H1 (cell line): Measurements from ENCODE around the gene LY6G6D. TPM values are rescaled to one million over a fixed set of nuclear protein-coding genes. Genes with fewer than 3 reads are reported as not detected.

Source experiments
- CTCF ChIA-PET: fragments of 300-600 bp; sonication (Branson Sonifier 250); formaldehyde crosslinking; loops from one replicate; lab custom pipeline; 2021; ENCODE audit not compliant: partially characterized antibody; lab: Charles Lee
- POLR2A ChIA-PET: fragments of 300-600 bp; sonication (Branson Sonifier 250); formaldehyde crosslinking; loops from one replicate; lab custom pipeline; 2021; ENCODE audit warnings: inconsistent platforms; ENCODE audit not compliant: partially characterized antibody; lab: Charles Lee
- DNase-seq, 2 experiments: peaks; one replicate each; pipeline versions ENCODE4 v3.0.0 to v3.0.0-alpha.2; 2010 to 2022; ENCODE audit warnings: low spot score in 2 of 2, low read depth in 1 of 2, mixed read lengths in 1 of 2
- FAIRE-seq: peaks from 2 replicates; lab custom pipeline; 2011; peaks lifted over from hg19 to GRCh38; lab: Jason Lieb, UNC
- H2AFZ ChIP-seq: 2 replicates; pipeline ENCODE4 v1.8.1; 2012; ENCODE audit warnings: low read length, inconsistent platforms
- H2AK5ac ChIP-seq: 2 replicates; pipeline ENCODE4 v1.6.1; 2013; ENCODE audit warnings: low read depth, low read length
- H2BK120ac ChIP-seq: replicated peaks from 2 replicates; pipeline ENCODE3; 2013; ENCODE audit warnings: low read depth, low read length, inconsistent platforms
- H2BK12ac ChIP-seq: 2 replicates; pipeline ENCODE4 v1.6.1; 2013; ENCODE audit warnings: low read depth, low read length
- H2BK15ac ChIP-seq: 2 replicates; pipeline ENCODE4 v1.6.1; 2013; ENCODE audit warnings: low read length
- H2BK20ac ChIP-seq: 2 replicates; pipeline ENCODE4 v1.6.1; 2013; ENCODE audit warnings: low read length
- H2BK5ac ChIP-seq: 2 replicates; pipeline ENCODE4 v1.6.1; 2013; ENCODE audit warnings: low read depth, low read length
- H3K14ac ChIP-seq: 2 replicates; pipeline ENCODE4 v1.6.1; 2013; ENCODE audit warnings: inconsistent platforms; ENCODE audit not compliant: insufficient read length
- H3K18ac ChIP-seq: 2 replicates; pipeline ENCODE4 v1.6.1; 2013; ENCODE audit warnings: low read length; ENCODE audit errors: extremely low read depth
- H3K23ac ChIP-seq: 2 replicates; pipeline ENCODE4 v1.6.1; 2013; ENCODE audit warnings: inconsistent platforms; ENCODE audit not compliant: insufficient read length
- H3K23me2 ChIP-seq: 2 replicates; pipeline ENCODE4 v1.6.1; 2013; ENCODE audit warnings: low read depth, low read length
- H3K27ac ChIP-seq: 2 replicates; pipeline ENCODE4 v1.6.1; 2011; ENCODE audit warnings: low read depth, low read length, inconsistent platforms
- H3K27me3 ChIP-seq, 4 experiments: replicated peaks in 1 of 4; 1 replicate in 1 of 4; 2 replicates in 3 of 4; pipeline versions ENCODE4 v1.6.1 to v1.8.1; 2011 to 2013; ENCODE audit warnings: low read length in 3 of 4, mild to moderate bottlenecking in 3 of 4, inconsistent platforms in 2 of 4, mixed read lengths in 2 of 4, moderate library complexity in 1 of 4; ENCODE audit not compliant: control insufficient read depth in 3 of 4, insufficient read depth in 3 of 4; ENCODE audit errors: extremely low read depth in 1 of 4
- H3K36me3 ChIP-seq, 4 experiments: 2 replicates each; pipeline versions ENCODE4 v1.6.1 to v1.8.1; 2011 to 2013; ENCODE audit warnings: mild to moderate bottlenecking in 4 of 4, low read length in 3 of 4, moderate library complexity in 2 of 4, control low read depth in 1 of 4, inconsistent platforms in 1 of 4; ENCODE audit not compliant: insufficient read depth in 4 of 4, control insufficient read depth in 2 of 4
- H3K4ac ChIP-seq: replicated peaks from 2 replicates; pipeline ENCODE3; 2013; ENCODE audit warnings: low read length, low read depth, mixed read lengths, inconsistent platforms; ENCODE audit not compliant: insufficient read length
- H3K4me1 ChIP-seq, 4 experiments: replicated peaks in 1 of 4; 1 replicate in 1 of 4; 2 replicates in 3 of 4; pipeline versions ENCODE4 v1.6.1 to v1.8.1; 2011 to 2013; ENCODE audit warnings: low read length in 3 of 4, inconsistent platforms in 2 of 4, mixed read lengths in 1 of 4; ENCODE audit not compliant: insufficient read depth in 4 of 4, control insufficient read depth in 3 of 4
- H3K4me2 ChIP-seq, 2 experiments: 2 replicates each; pipeline versions ENCODE4 v1.6.1 to v1.8.1; 2011 to 2013; ENCODE audit warnings: low read depth in 2 of 2, low read length in 2 of 2, control low read depth in 1 of 2, inconsistent platforms in 1 of 2, mild to moderate bottlenecking in 1 of 2; ENCODE audit not compliant: insufficient read depth in 1 of 2
- H3K4me3 ChIP-seq, 4 experiments: fragments of 200-600, 300-600 bp in 1 of 4; sonication (generic), shearing (Covaris generic), sonication (Bioruptor Twin) in 1 of 4; 2 replicates each; pipeline versions ENCODE4 v1.5.1 to v1.8.1; 2011 to 2016; ENCODE audit warnings: low read length in 4 of 4, low read depth in 3 of 4, control low read depth in 2 of 4, inconsistent platforms in 2 of 4, mild to moderate bottlenecking in 2 of 4, mixed read lengths in 1 of 4, moderate library complexity in 1 of 4; ENCODE audit not compliant: insufficient read depth in 2 of 4; ENCODE audit errors: extremely low read depth in 1 of 4
- H3K56ac ChIP-seq: replicated peaks from 2 replicates; pipeline ENCODE3; 2013; ENCODE audit warnings: low read depth, mild to moderate bottlenecking, mixed read lengths, low read length, inconsistent platforms; ENCODE audit not compliant: insufficient read length
- H3K79me1 ChIP-seq: 2 replicates; pipeline ENCODE4 v1.6.1; 2013; ENCODE audit warnings: low read depth, low read length, control low read depth
- H3K79me2 ChIP-seq, 2 experiments: 2 replicates each; pipeline versions ENCODE4 v1.6.1 to v1.8.1; 2012 to 2013; ENCODE audit warnings: low read length in 2 of 2, mild to moderate bottlenecking in 2 of 2, inconsistent platforms in 1 of 2; ENCODE audit not compliant: insufficient read depth in 2 of 2, control insufficient read depth in 1 of 2
- H3K9ac ChIP-seq, 4 experiments: replicated peaks in 1 of 4; 1 replicate in 1 of 4; 2 replicates in 3 of 4; pipeline versions ENCODE4 v1.6.1 to v1.8.1; 2011 to 2013; ENCODE audit warnings: low read depth in 3 of 4, low read length in 3 of 4, control low read depth in 2 of 4, mild to moderate bottlenecking in 2 of 4, moderate library complexity in 2 of 4, inconsistent platforms in 1 of 4; ENCODE audit errors: extremely low read depth in 1 of 4
- H3K9me3 ChIP-seq, 2 experiments: 2 replicates each; pipeline versions ENCODE4 v1.6.1 to v1.8.1; 2012 to 2013; ENCODE audit warnings: mild to moderate bottlenecking in 2 of 2, moderate library complexity in 2 of 2, control low read depth in 1 of 2, inconsistent platforms in 1 of 2, low read depth in 1 of 2, low read length in 1 of 2, mixed read lengths in 1 of 2; ENCODE audit not compliant: insufficient read depth in 2 of 2
- H4K20me1 ChIP-seq, 2 experiments: replicated peaks in 1 of 2; 2 replicates each; pipeline versions ENCODE3 to v1.8.1; 2011 to 2013; ENCODE audit warnings: inconsistent platforms in 2 of 2, low read length in 2 of 2, mild to moderate bottlenecking in 1 of 2; ENCODE audit not compliant: insufficient read depth in 2 of 2, control insufficient read depth in 1 of 2
- H4K5ac ChIP-seq: 2 replicates; pipeline ENCODE4 v1.6.1; 2013; ENCODE audit warnings: low read length, low read depth, mixed read lengths, inconsistent platforms; ENCODE audit not compliant: insufficient read length
- H4K8ac ChIP-seq: 2 replicates; pipeline ENCODE4 v1.8.0; 2013; ENCODE audit warnings: mild to moderate bottlenecking, moderate library complexity, low read length, inconsistent platforms; ENCODE audit not compliant: insufficient read depth; ENCODE audit errors: extremely low read depth
- H4K91ac ChIP-seq: replicated peaks from 2 replicates; pipeline ENCODE3; 2013; ENCODE audit warnings: low read length, mixed read lengths, inconsistent platforms; ENCODE audit not compliant: insufficient read length
- FOSL1 ChIP-seq: IDR thresholded peaks from 2 replicates; pipeline ENCODE4 v1.6.1; 2011; ENCODE audit warnings: mild to moderate bottlenecking, low read depth, low read length, moderate library complexity; ENCODE audit not compliant: insufficient read depth
- TEAD4 ChIP-seq: IDR thresholded peaks from 2 replicates; pipeline ENCODE4 v1.6.1; 2012; ENCODE audit warnings: low read depth, low read length, inconsistent platforms, mixed read lengths
- WGBS, 2 experiments: shearing (Covaris generic) in 1 of 2; methylation state at CpG; one replicate each; pipeline versions ENCODE4 v1.1.6 to v1.1.7; 2013 to 2015; ENCODE audit warnings: low lambda C conversion rate in 2 of 2, mixed read lengths in 2 of 2, inconsistent platforms in 1 of 2, low coverage in 1 of 2, missing lambda C conversion rate in 1 of 2; ENCODE audit not compliant: insufficient replicate concordance in 2 of 2, insufficient coverage in 1 of 2, insufficient read length in 1 of 2; ENCODE audit errors: extremely low coverage in 1 of 2, missing lambda C conversion rate in 1 of 2; 5-methylcytosine and 5-hydroxymethylcytosine counted together
- long read RNA-seq, 2 experiments: library from RNA in 1 of 2; library from capped mRNA in 1 of 2; stranded (forward); transcript quantifications; one replicate each; pipeline ENCODE4 v2.0.0, GENCODE V29; 2021; ENCODE audit warnings: inconsistent platforms in 1 of 2
- polyA minus RNA-seq, 3 experiments: library from RNA; depleted of rRNA, polyadenylated mRNA; stranded (reverse); fragments of >200 nt; gene quantifications; 1 replicate in 2 of 3; 2 replicates in 1 of 3; pipeline ENCODE4 v1.2.3, GENCODE V29; 2011
- polyA plus RNA-seq, 7 experiments: library from polyadenylated mRNA; depleted of rRNA in 3 of 7; stranded (reverse) in 5 of 7; unstranded in 2 of 7; fragments of >200 nt in 5 of 7; fragments of 200-250 nt in 2 of 7; gene quantifications; 1 replicate in 5 of 7; 2 replicates in 1 of 7; 4 replicates in 1 of 7; pipeline versions ENCODE4 v1.2.1 to v1.2.3, GENCODE V29; 2011 to 2013; ENCODE audit warnings: missing spikeins in 2 of 7, mixed read lengths in 2 of 7
- total RNA-seq: library from RNA; stranded (reverse); fragmentation: NEBNext Ultra II Directional; extraction: Animal tissue kit (Norgen Biotek cat#: 25700); gene quantifications from 2 replicates; pipeline ENCODE4 v1.2.1, GENCODE V29; 2021

The LY6G6D gene
- not detected in 2 replicates for total RNA-seq
- polyA plus RNA-seq (2011; rRNA removed): 0.74 and 1.8 TPM in 2 replicates
- 2.0 TPM for polyA plus RNA-seq (2011; cell fraction: cytosol; rRNA removed)
- not detected for polyA plus RNA-seq (2011; cell fraction: nucleus; rRNA removed)
- polyA plus RNA-seq (2012, experiment 1 of 2): 0.81 to 1.8 TPM (median 0.88 TPM) in 3 of 4 replicates, not detected in the other
- not detected for polyA plus RNA-seq (2012, experiment 2 of 2)
- not detected for polyA plus RNA-seq (2013, experiment 1 of 2)
- polyA plus RNA-seq (2013, experiment 2 of 2): 0.44 TPM
- polyA minus RNA-seq (2011; rRNA and poly(A)+ RNA removed): 0.82 TPM in 1 of 2 replicates, not detected in the other
- polyA minus RNA-seq (2011; cell fraction: cytosol; rRNA and poly(A)+ RNA removed): not detected
- not detected for polyA minus RNA-seq (2011; cell fraction: nucleus; rRNA and poly(A)+ RNA removed)
- long read RNA-seq, experiment 1, partial matches to known transcripts: 1 of 1 reads
- long read RNA-seq, experiment 1, other reads (novel, unspliced or antisense): 0 of 1 reads
- long read RNA-seq, experiment 2: 0 reads

- peak within 1 kb of the TSS; percentile 70; the same call in 1 of the 2 replicates for H4K8ac ChIP-seq
- H4K5ac ChIP-seq: peak within 1 kb of the TSS; percentile 38
- FAIRE-seq (no peak), DNase-seq (no peak)
- no peak within 1 kb of the TSS for H3K14ac ChIP-seq
- H2AK5ac ChIP-seq: no peak within 1 kb of the TSS
- H3K23ac ChIP-seq: no peak within 1 kb of the TSS
- no peaks in the 10 kb centered on the region for H3K9me3 ChIP-seq
- peaks cover 11 to 32% (median 27%) of the 10 kb centered on the region in 4 experiments for H3K4me1 ChIP-seq
- H2BK20ac ChIP-seq: peak within 1 kb of the TSS; percentile 80; the same call in 1 of the 2 replicates
- H3K79me1 ChIP-seq: no peaks in the 10 kb centered on the region
- WGBS, 2 experiments: 81% methylated on average over 15 of the region's 16 CpGs; no CpG with 5 or more reads in 1 of the 2 experiments
- no peak within 1 kb of the TSS for H3K9ac ChIP-seq
- peak within 1 kb of the TSS; percentile 95; the same call in 1 of the 2 replicates for H2BK15ac ChIP-seq
- CTCF ChIA-PET: interaction anchor here (0.5 to 5.7 kb wide), 19 partner anchors 8 to 1840 kb away, joined by 3 to 39 read pairs (median 4); partner anchors contain the start of genes BAG6, C6orf47, DDAH2 and LSM2
- H3K79me2 ChIP-seq: no peaks in the 10 kb centered on the region
- POLR2A ChIA-PET: interaction anchor here (0.5 to 4.7 kb wide), 16 partner anchors 9 to 158 kb away, joined by 3 to 36 read pairs (median 4); partner anchors contain the start of genes ABHD16A, C6orf47, CSNK2B and DDAH2
- 0 out of 2 replicates have a peak within 1 kb of the TSS, but pooled peaks have one; percentile 0 for H3K27ac ChIP-seq
- H4K91ac ChIP-seq: peak within 1 kb of the TSS; percentile 44
- no peak within 1 kb of the TSS for H2BK120ac ChIP-seq
- TF ChIP-seq FOSL1 (no peak), TEAD4 (no peak)
- no peak within 1 kb of the TSS for H2BK12ac ChIP-seq
- peak within 1 kb of the TSS; percentile 51 to 52; a peak in 3 of 4 replicates for H3K4me2 ChIP-seq
- H4K20me1 ChIP-seq: no peaks in the 10 kb centered on the region
- H3K36me3 ChIP-seq: no peaks in the 10 kb centered on the region
- peak within 1 kb of the TSS in 1 of 4 experiments; percentile 15; a peak in 3 of 8 replicates for H3K4me3 ChIP-seq
- H3K4ac ChIP-seq: peak within 1 kb of the TSS; percentile 19
- H3K27me3 ChIP-seq: no peaks in the 10 kb centered on the region; a peak in 1 of 7 replicates
- peak within 1 kb of the TSS; percentile 94 for H2AFZ ChIP-seq
- H2BK5ac ChIP-seq: peak within 1 kb of the TSS; percentile 55; the same call in 1 of the 2 replicates
- H3K23me2 ChIP-seq: peaks cover 3% of the 10 kb centered on the region; the same call in 1 of the 2 replicates
- peak within 1 kb of the TSS; percentile 81 for H3K18ac ChIP-seq
- no peak within 1 kb of the TSS for H3K56ac ChIP-seq
These were observed at the start of gene LY6G6D for GRCh38 chr6:31715022-31715958. LY6G6D (plus strand) TSS chr6:31715348; CDS start chr6:31715356, 8 bp downstream.
